Bronchial epithelial cell (primary cell): ENCODE measurements around the gene CTSE. TPM values are rescaled to one million over a fixed set of nuclear protein-coding genes. Genes with fewer than 3 reads are reported as not detected.

Experiments used
- DNase-seq: peaks from one replicate; pipeline ENCODE4 v3.0.0-alpha.2; 2010; ENCODE audit warnings: low read depth
- FAIRE-seq: peaks from 2 replicates; lab custom pipeline; 2011; peaks lifted over from hg19 to GRCh38; lab: Jason Lieb, UNC
- H3K27me3 ChIP-seq: 2 replicates; pipeline ENCODE4 v1.5.1; 2011; ENCODE audit warnings: low read length; ENCODE audit not compliant: control insufficient read depth, insufficient read depth
- H3K36me3 ChIP-seq: 2 replicates; pipeline ENCODE4 v1.5.1; 2011; ENCODE audit warnings: low read length; ENCODE audit not compliant: control insufficient read depth, insufficient read depth
- H3K4me3 ChIP-seq: 2 replicates; pipeline ENCODE4 v1.5.1; 2011; ENCODE audit warnings: mild to moderate bottlenecking, low read depth, low read length, control low read depth
- total RNA-seq: library from RNA; depleted of rRNA; stranded (reverse); fragments of >200 nt; gene quantifications from 2 replicates; pipeline ENCODE4 v1.2.1, GENCODE V29; 2014
- TF ChIP-seq, protein P1 (sequence below): IDR thresholded peaks from 2 replicates; pipeline ENCODE4 v1.5.1; 2011; ENCODE audit warnings: mild to moderate bottlenecking, moderate library complexity, low read length, control low read depth, inconsistent platforms; ENCODE audit not compliant: insufficient read depth, severe bottlenecking

Gene CTSE
- total RNA-seq, 1 donor from 2014 or later: not detected

DNA sequence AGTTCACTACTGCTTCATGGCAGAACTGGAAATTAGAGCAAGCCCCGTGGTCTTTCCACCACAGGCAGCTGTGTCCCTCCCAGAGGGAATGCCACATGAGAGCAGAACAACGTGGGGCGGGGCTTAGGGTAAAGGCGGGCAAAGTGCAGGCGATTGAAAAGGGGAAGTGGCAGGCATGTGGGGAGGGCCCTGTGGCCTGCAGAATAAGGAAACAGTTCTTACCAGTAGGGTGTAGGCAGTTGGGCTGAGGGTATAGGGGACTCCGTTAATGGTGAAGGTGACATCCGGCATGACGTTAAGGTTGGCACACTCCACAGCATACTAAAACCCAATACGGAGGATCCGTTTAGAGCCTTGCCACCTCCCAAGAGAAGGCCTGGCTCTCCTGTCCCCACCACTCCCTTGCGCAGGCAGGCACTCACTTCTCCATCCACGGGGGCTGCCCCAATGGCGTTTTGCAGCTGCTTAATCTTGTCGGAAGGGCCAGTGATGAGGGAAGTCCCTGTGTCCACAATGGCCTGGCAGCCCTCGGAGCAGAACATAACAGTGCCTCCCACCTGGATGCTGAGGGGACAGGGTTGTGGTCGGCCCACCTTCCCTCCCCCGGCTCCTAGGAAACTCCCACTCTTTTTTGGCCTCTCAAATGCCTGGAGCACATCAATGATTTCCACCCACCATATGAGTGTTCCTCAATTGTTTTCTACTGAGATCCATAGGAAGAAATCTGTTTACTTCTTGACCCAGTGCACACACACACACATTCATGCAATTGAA is 11.4 kb downstream of the CTSE start:
- Histone ChIP-seq H3K27me3 (no peaks in the 10 kb centered on the region), H3K36me3 (no peaks in the 10 kb centered on the region), H3K4me3 (no peak overlapping the region)
- DNase-seq (no peak), FAIRE-seq (no peak)
- TF ChIP-seq, protein P1, sequence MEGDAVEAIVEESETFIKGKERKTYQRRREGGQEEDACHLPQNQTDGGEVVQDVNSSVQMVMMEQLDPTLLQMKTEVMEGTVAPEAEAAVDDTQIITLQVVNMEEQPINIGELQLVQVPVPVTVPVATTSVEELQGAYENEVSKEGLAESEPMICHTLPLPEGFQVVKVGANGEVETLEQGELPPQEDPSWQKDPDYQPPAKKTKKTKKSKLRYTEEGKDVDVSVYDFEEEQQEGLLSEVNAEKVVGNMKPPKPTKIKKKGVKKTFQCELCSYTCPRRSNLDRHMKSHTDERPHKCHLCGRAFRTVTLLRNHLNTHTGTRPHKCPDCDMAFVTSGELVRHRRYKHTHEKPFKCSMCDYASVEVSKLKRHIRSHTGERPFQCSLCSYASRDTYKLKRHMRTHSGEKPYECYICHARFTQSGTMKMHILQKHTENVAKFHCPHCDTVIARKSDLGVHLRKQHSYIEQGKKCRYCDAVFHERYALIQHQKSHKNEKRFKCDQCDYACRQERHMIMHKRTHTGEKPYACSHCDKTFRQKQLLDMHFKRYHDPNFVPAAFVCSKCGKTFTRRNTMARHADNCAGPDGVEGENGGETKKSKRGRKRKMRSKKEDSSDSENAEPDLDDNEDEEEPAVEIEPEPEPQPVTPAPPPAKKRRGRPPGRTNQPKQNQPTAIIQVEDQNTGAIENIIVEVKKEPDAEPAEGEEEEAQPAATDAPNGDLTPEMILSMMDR: no peak

DNA sequence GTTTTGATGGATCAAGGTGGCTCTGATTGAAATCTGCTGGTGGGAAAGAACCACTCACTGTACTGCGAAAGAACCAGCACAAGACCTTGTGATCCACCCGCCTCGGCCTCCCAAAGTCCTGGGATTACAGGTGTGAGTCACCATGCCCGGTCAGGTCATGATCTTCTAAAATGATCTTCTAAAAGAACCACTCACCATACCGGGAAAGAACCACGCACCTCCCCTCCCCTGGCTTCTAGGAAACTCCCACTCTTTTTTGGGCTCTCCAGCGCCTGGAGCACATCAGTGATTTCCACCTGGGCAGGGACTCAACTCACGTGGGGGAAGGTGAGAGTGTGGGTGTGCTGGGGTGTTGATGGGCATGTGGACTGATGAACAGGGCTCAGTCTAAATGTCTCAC is 12.6 kb downstream of the CTSE start:
- H3K36me3 ChIP-seq: no peaks in the 10 kb centered on the region
- TF ChIP-seq, protein P1: no peak
- no peaks in the 10 kb centered on the region for H3K27me3 ChIP-seq
- DNase-seq: no peak
- no peak overlapping the region for H3K4me3 ChIP-seq
- FAIRE-seq: no peak

DNA sequence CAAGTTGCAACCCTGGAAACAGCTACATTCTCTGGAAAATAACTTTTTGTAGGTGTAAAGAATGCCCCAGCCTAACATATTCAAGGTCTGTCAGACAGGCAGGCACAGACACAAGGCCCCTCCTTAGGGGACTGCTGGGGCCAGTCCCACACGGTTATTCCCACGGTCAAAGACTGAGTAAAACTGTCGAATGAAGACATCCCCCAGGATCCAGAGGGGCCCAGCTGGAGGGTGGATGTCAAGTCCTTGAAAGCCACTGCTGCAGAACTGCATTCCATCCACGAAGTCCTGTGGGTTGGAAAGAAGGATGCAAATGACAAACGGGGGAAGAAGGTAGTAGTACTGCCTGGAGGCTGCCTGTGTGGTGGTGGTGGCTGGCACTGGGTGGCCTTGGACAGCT is 13.6 kb downstream of the CTSE start:
- Histone ChIP-seq H3K36me3 (no peaks in the 10 kb centered on the region), H3K27me3 (no peaks in the 10 kb centered on the region), H3K4me3 (no peak overlapping the region)
- no peak for FAIRE-seq
- TF ChIP-seq, protein P1: no peak
- DNase-seq: no peak

DNA sequence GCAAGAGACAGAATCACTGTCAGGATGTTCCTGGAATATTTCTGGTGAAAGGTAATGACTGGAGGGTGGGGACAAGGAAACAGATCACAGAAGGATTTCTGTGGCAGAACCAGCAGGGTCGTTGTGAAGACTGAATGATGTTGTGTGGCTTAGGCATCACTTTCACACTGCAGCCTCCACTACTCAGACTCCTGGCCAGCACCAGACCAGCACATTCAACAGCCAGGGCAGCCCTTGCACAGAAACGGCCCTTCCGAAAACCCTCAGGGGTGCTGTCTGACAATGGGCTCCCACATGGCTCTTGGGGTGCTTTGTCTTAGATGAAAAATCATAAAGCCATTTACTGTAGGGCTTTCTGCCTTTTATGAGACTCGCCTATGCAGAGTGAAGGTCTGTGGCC is 16.7 kb downstream of the CTSE start:
- no peaks in the 10 kb centered on the region for H3K36me3 ChIP-seq
- no peaks in the 10 kb centered on the region for H3K27me3 ChIP-seq
- no peak overlapping the region for H3K4me3 ChIP-seq
- no peak for FAIRE-seq
- TF ChIP-seq, protein P1: no peak
- no peak for DNase-seq

DNA sequence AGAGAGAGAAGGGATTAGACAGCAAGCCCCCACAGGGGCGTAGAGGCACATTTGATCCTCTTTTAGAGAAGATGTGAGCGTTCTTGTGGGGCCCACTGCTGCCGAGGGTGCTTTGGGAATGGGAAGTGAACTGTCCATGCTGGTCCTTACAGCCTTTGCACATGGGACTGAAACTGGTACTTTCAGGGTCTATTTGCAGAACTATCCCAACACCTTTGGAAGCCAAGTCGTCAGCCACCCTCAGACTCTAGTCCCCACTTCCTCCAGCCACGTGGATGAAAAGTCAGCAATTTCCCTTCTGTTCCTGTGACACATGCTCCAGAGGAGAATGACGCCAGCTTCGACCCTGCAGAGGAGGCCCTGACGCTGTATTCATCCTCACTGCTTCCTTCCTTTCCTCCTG is 17.9 kb downstream of the CTSE start:
- DNase-seq: no peak
- no peak for FAIRE-seq
- H3K4me3 ChIP-seq: no peak overlapping the region
- TF ChIP-seq, protein P1: no peak
- no peaks in the 10 kb centered on the region for H3K36me3 ChIP-seq
- H3K27me3 ChIP-seq: no peaks in the 10 kb centered on the region

DNA sequence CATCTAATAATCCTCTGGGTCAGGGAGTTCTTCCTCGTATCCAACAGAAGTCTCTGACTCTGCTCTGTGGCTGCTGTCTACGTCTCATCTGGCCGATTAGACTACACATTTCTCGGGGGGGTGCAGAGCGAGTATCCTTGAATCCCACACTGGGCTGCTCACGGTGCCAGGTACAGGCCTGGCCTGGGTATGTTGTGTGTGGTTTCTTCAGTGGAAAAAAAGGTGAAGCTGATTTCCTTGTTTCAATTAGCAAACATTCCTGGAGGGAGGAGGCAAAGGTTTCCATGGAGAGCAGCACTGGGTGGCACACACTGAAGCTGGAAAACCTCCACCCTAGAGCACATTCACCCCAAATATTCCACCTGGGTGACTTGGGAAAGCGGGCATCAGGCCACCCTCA is 18.5 kb downstream of the CTSE start:
- no peak for FAIRE-seq
- no peaks in the 10 kb centered on the region for H3K27me3 ChIP-seq
- H3K36me3 ChIP-seq: peaks cover 3% of the 10 kb centered on the region
- H3K4me3 ChIP-seq: no peak overlapping the region
- TF ChIP-seq, protein P1: no peak
- no peak for DNase-seq
